ENCODE data around the gene MRPL21.

DNA sequence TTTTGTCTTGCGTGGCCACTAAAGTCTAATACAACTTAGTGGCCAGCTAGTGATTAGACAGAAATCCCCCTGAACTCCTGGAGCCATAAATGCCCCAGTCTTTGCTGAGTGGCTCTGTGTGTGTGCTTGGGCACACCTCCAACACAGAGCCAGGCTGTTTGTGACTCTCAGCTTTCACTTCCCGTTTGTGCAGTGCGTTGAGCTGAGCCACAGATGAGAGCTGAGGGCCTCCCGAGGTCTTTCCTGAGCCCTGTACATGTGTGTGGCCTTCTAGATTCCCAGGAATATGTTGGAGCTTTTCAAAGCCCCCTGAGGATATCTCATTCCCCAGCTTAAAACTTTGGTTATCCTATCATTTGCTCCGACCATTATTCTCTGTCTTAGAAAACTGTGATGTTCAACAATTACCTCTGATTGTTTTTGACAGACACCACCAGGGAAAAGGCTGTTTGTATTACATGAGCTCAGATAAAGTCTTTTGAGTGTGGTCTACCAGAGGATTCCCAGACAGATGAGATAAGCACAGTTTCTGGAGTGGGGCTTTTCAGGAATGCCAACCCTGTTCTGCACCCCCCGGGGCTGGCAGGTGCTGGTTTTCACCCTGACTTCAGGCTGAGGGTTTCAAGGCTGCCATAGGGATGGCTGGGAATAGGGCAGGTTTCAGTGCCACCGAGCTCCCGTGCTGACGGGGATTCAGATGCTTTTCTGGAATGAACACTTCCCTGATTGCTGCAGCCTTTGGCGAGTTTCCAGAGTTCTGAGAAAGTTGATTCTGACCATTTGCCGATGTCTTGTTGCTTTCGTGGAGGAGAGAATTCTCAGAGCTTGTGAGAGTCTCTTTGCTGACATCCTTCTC lies 23.9 kb upstream of the MRPL21 start:
- TF ChIP-seq CTCF (IDR thresholded peaks at IDR 0.05; ENCODE audit: control extremely low read depth in 1 of 3, insufficient read depth in 1 of 3, low read depth in 1 of 3, low read length in 3 of 3) = no peak
- no peak for TF ChIP-seq EGR1 (IDR thresholded peaks at IDR 0.05; ENCODE audit: borderline replicate concordance, low read depth, low read length)
- no peak for TF ChIP-seq HDAC6 (IDR thresholded peaks at IDR 0.05; ENCODE audit: low read depth, low read length)
- no peak for TF ChIP-seq SRF (IDR thresholded peaks at IDR 0.05; ENCODE audit: low read depth, low read length)
- TF ChIP-seq POLR2AphosphoS5 (IDR thresholded peaks at IDR 0.05; ENCODE audit: low read depth, low read length) = no peak
- no peak for TF ChIP-seq TAF7 (optimal IDR thresholded peaks at IDR 0.05; ENCODE audit: borderline replicate concordance, low read depth, low read length)
- no peak for TF ChIP-seq ATF3 (IDR thresholded peaks at IDR 0.05; ENCODE audit: insufficient read depth, low read depth, low read length)
- TF ChIP-seq PHF8 (conservative IDR thresholded peaks at IDR 0.05; ENCODE audit: low read depth, low read length) = no peak
- TF ChIP-seq CHD1 (IDR thresholded peaks at IDR 0.05; ENCODE audit: low read depth, low read length) = no peak
